Astrocyte of the cerebellum (primary cell): ENCODE measurements around the gene PROM1.

Experiments
- DNase-seq: peaks from one replicate; pipeline ENCODE4 v3.0.0-alpha.2; 2011; ENCODE audit warnings: low read depth
- H3K4me3 ChIP-seq: 2 replicates; pipeline ENCODE4 v1.5.1; 2011; ENCODE audit warnings: mild to moderate bottlenecking, low read depth, low read length, moderate library complexity
- in situ Hi-C: cut with HindIII; loops from 2 replicates; pipeline ENCODE4 v1.10.0; 2017; ENCODE audit warnings: low sequenced_read_pairs
- TF ChIP-seq, protein P1 (sequence below): IDR thresholded peaks from 2 replicates; pipeline ENCODE4 v1.5.1; 2012; ENCODE audit warnings: low read length, low read depth, moderate library complexity, mild to moderate bottlenecking; ENCODE audit errors: missing control alignments

The PROM1 gene

DNA sequence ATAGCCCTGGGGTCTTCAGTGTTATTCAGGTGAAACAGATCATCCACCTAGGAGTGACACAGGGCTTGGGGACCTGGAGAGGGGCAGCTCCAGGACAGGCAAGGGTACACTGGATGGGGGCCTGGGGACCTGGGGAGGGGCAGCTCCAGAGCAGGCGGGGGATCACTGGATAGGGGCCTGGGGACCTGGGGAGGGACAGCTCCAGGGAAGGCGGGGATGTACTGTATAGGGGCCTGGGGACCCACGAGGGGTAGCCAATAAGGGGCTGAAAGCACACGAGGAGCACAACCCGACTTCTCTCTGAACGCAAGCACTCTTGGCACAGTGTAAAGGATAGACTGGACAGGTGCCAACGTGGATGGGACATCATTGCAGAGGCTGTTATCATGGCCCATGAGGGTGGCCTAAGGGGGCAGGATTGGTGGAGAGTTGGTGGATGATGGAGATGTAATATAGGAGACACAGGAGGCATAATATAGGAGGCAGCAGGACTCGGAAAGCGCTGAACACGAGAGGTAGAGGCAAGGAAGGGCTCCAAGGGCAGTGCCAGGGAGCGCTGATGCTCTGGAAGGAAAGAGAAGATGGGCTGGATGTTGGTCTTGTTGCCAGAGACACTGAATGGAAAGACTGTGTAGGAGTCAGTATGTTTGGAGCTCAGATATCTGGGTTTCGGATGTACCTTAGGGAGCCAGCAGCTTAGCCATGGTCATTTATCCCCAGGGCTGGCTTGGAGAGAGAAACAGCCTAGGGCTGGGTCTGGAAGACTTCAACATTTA, 82.9 kb downstream of the PROM1 start:
- DNase-seq, result no peak
- in situ Hi-C loops, result loop anchor here (25.0 kb wide), 1 partner anchor 514 kb away; no protein-coding TSS in a partner anchor
- no peak overlapping the region for H3K4me3 ChIP-seq
- TF ChIP-seq, protein P1, sequence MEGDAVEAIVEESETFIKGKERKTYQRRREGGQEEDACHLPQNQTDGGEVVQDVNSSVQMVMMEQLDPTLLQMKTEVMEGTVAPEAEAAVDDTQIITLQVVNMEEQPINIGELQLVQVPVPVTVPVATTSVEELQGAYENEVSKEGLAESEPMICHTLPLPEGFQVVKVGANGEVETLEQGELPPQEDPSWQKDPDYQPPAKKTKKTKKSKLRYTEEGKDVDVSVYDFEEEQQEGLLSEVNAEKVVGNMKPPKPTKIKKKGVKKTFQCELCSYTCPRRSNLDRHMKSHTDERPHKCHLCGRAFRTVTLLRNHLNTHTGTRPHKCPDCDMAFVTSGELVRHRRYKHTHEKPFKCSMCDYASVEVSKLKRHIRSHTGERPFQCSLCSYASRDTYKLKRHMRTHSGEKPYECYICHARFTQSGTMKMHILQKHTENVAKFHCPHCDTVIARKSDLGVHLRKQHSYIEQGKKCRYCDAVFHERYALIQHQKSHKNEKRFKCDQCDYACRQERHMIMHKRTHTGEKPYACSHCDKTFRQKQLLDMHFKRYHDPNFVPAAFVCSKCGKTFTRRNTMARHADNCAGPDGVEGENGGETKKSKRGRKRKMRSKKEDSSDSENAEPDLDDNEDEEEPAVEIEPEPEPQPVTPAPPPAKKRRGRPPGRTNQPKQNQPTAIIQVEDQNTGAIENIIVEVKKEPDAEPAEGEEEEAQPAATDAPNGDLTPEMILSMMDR, result no peak

DNA sequence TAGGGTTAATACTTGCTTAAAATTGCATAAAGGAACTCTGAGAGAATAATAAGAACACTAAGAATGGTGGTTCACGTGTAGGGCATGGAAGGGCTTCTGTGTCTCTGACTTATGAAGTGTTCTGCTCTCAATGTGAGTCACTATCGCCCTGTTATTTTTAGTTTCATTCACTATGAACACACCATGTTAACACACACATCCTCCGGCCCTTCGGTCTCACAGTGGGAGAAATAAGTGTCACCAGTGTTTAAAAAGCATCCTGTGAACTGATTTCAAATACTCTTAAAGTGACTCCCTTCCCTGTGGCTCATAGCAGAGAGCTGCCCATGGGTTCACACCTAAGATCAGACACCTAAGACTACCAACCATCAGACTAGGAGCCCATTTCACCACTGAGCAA, 87.0 kb downstream of the PROM1 start:
- no peak for DNase-seq
- in situ Hi-C loops, result no loop called here
- H3K4me3 ChIP-seq, result no peak overlapping the region
- TF ChIP-seq, protein P1, result no peak

DNA sequence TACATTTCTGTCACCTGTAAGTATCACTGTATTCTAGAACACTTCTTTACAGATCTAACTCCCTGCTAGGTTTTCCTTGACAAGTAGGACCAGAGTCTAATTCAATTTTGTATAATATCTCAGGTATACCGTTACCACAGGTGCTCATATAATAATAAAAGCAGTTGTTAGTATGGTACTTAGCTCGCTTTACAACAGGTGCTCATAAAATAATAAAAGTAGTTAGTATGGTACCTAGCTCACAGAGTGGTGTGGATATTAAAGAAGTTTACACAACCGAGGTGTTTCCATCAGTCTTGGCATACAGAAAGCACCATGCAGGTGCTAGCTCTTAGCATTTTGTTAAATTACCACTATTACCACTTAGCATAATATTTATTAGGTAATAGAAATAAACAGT, 88.0 kb downstream of the PROM1 start:
- DNase-seq, result no peak
- no peak overlapping the region for H3K4me3 ChIP-seq
- in situ Hi-C loops, result no loop called here
- TF ChIP-seq, protein P1, result no peak

DNA sequence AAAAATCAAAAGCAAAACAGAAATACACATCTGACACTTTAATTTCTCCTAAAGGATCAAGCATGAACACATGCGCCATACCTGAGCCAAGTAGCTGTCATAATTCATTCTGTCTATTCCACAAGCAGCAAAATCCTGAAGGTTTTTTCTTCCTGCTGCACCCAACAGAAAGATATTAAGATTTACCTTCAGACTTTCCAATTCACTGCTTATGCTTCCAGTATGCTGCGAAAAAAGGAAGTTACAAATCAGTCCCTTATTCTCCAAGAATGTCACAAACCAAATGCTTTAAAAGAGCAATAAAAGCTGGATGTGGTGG, 91.7 kb downstream of the PROM1 start:
- no peak overlapping the region for H3K4me3 ChIP-seq
- TF ChIP-seq, protein P1, result no peak
- in situ Hi-C loops, result no loop called here
- no peak for DNase-seq

DNA sequence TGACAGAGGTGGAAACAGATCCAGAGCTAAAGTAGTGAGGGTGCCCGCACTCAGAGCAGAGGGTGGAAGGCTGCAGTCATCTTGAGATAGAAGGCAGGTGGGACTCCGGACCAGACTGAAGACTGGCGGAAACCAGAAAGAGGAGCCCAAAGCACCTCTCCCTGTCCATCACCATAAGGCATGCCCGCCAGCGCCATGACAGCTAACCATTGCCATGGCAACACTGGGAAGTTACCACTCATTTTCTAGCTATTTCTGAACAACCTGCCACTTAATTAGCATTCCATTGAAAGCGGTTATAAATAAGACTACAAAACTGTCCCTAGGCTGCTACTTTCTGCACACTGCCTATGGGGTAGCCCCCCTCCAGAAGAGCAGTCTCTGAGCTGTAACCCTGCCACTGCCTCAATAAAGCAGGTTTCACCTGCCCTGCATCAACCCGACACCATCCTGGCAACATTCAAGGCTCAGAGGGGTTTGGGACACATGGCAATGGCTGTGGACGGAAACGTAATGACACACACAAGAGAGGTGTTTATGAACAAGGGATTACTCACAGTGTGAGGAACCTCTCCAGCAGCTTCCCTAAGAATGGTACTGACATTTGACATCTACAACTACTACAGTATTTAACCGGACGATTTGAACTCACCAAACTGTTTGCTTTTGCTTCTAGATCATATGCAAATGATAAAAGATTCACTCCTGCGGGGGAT, 93.1 kb downstream of the PROM1 start:
- TF ChIP-seq, protein P1, result no peak
- in situ Hi-C loops, result no loop called here

DNA sequence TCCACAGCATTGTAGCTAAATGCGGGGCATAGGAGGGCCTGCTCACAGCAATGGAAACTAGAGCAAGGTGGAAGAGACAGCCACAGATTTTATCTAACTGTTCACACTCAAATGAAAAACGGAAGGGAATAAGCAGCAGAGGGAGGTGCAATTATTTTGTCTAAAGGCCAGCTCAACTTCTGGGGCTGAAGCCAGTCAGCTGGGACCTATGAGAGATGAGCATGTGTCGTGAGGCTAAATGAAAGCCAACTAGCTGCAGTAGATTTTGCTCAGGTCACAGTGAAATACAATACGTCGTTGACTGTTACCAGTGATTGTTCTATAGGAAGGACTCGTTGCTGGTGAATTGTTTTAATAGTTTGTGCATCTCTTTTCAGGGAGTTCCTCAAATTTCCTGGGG, 94.4 kb downstream of the PROM1 start:
- no peak overlapping the region for H3K4me3 ChIP-seq
- in situ Hi-C loops, result no loop called here
- no peak for DNase-seq
- TF ChIP-seq, protein P1, result no peak

More for the DNA sequence above, 93.1 kb downstream of the PROM1 start:
- H3K4me3 ChIP-seq, result no peak overlapping the region
- no peak for DNase-seq
